Liver (tissue), 9 donors: Measurements from ENCODE around the gene UBA7. TPM values are rescaled to one million over a fixed set of nuclear protein-coding genes. Genes with fewer than 3 reads are reported as not detected.
"Not testable (repeated sequence)": the region's sequence is repeated elsewhere in the genome, so short reads cannot be mapped to it uniquely, and the experiment has no call there.

Experiments used
- DNase-seq: peaks from one replicate; pipeline ENCODE4 v3.0.0-alpha.2; 2017; ENCODE audit warnings: low spot score
- H3K27ac ChIP-seq, 2 donors: one replicate each; pipeline ENCODE4 v1.7.0; 2013; ENCODE audit warnings: inconsistent platforms in 2 of 2, low read length in 2 of 2, control low read depth in 1 of 2, low read depth in 1 of 2, mild to moderate bottlenecking in 1 of 2
- H3K27me3 ChIP-seq, 4 donors: one replicate each; pipeline versions ENCODE4 v1.6.1 to v1.7.0; 2013; ENCODE audit warnings: low read length in 3 of 4, inconsistent platforms in 1 of 4, mild to moderate bottlenecking in 1 of 4, moderate library complexity in 1 of 4; ENCODE audit not compliant: control insufficient read depth in 4 of 4, insufficient read depth in 4 of 4
- H3K36me3 ChIP-seq, 4 donors: one replicate each; pipeline versions ENCODE4 v1.6.1 to v1.7.0; 2013; ENCODE audit warnings: low read length in 3 of 4, mild to moderate bottlenecking in 3 of 4, low read depth in 1 of 4, moderate library complexity in 1 of 4; ENCODE audit not compliant: control insufficient read depth in 4 of 4, insufficient read depth in 3 of 4
- H3K4me1 ChIP-seq, 4 donors: one replicate each; pipeline versions ENCODE4 v1.6.1 to v1.7.0; 2013; ENCODE audit warnings: low read length in 3 of 4, mild to moderate bottlenecking in 3 of 4, moderate library complexity in 1 of 4; ENCODE audit not compliant: control insufficient read depth in 4 of 4, insufficient read depth in 4 of 4
- H3K4me3 ChIP-seq, 3 donors: one replicate each; pipeline versions ENCODE4 v1.6.1 to v1.7.0; 2013; ENCODE audit warnings: low read length in 3 of 3, control low read depth in 1 of 3, low read depth in 1 of 3, mild to moderate bottlenecking in 1 of 3
- H3K9ac ChIP-seq, 2 donors: one replicate each; pipeline ENCODE4 v1.7.0; 2013; ENCODE audit warnings: low read length in 2 of 2, mild to moderate bottlenecking in 2 of 2, moderate library complexity in 2 of 2, control low read depth in 1 of 2, low read depth in 1 of 2
- H3K9me3 ChIP-seq, 4 donors: one replicate each; pipeline versions ENCODE4 v1.6.1 to v1.7.0; 2013; ENCODE audit warnings: low read length in 3 of 4; ENCODE audit not compliant: control insufficient read depth in 4 of 4
- ATF3 ChIP-seq: IDR thresholded peaks from 2 replicates; pipeline ENCODE4 v1.6.1; 2016; ENCODE audit warnings: antibody characterized with exemption
- CTCF ChIP-seq: fragments of 150-350 bp; IDR thresholded peaks from 2 replicates; pipeline ENCODE4 v1.5.1; 2017; ENCODE audit warnings: improper control_type of control experiment, low read depth, low read length; ENCODE audit not compliant: missing input control
- FOXA1 ChIP-seq: IDR thresholded peaks from 2 replicates; pipeline ENCODE4 v1.6.1; 2016; ENCODE audit warnings: antibody characterized with exemption
- FOXA2 ChIP-seq: IDR thresholded peaks from 2 replicates; pipeline ENCODE4 v1.6.1; 2016; ENCODE audit warnings: antibody characterized with exemption
- GABPA ChIP-seq, 2 donors: IDR thresholded peaks in 1 of 2; conservative IDR thresholded peaks in 1 of 2; 2 replicates each; pipeline ENCODE4 v1.6.1; 2016; ENCODE audit warnings: antibody characterized with exemption in 2 of 2, mild to moderate bottlenecking in 1 of 2, moderate library complexity in 1 of 2
- HNF4A ChIP-seq, 2 donors: conservative IDR thresholded peaks; 2 replicates each; pipeline ENCODE4 v1.6.1; 2016; ENCODE audit warnings: antibody characterized with exemption in 2 of 2, mild to moderate bottlenecking in 2 of 2
- HNF4G ChIP-seq: IDR thresholded peaks from 2 replicates; pipeline ENCODE4 v1.6.1; 2016; ENCODE audit warnings: antibody characterized with exemption
- MAX ChIP-seq: IDR thresholded peaks from 2 replicates; pipeline ENCODE4 v1.6.1; 2016; ENCODE audit warnings: antibody characterized with exemption
- SP1 ChIP-seq: IDR thresholded peaks from 2 replicates; pipeline ENCODE4 v1.6.1; 2018; ENCODE audit warnings: antibody characterized with exemption, mild to moderate bottlenecking
- ZBTB33 ChIP-seq: IDR thresholded peaks from 2 replicates; pipeline ENCODE4 v1.6.1; 2016; ENCODE audit warnings: antibody characterized with exemption
- WGBS: extraction: QIAGEN DNeasy Blood & Tissue Kit; methylation state at CpG from one replicate; pipeline ENCODE4 v1.1.7; 2013; 5-methylcytosine and 5-hydroxymethylcytosine counted together
- polyA plus RNA-seq, 2 donors: library from polyadenylated mRNA; stranded (reverse) in 1 of 2; unstranded in 1 of 2; fragments of 200-250 nt in 1 of 2; fragments of >200 nt in 1 of 2; fragmentation: Nextera tagmentation in 1 of 2; extraction: Ambion mirVana in 1 of 2; gene quantifications; one replicate each; pipeline versions ENCODE4 v1.2.1 to v1.2.3, GENCODE V29; 2013 to 2015
- total RNA-seq, 2 donors: library from RNA; depleted of rRNA; stranded (reverse); fragments of >200 nt; gene quantifications; one replicate each; pipeline ENCODE4 v1.2.3, GENCODE V29; 2014
- donor health status: healthy.
- donor health status: healthy.
- donor health status: healthy.
- donor health status: healthy.
- donor health status: healthy.

Gene UBA7
- total and polyA plus RNA-seq, 4 donors, result 14.6 to 29.5 (median 15.2) TPM

GRCh38 chr3:49826016-49826415 is 12.3 kb upstream of the UBA7 start:
- H3K4me3 ChIP-seq, result no peak overlapping the region
- no peak for DNase-seq
- no peaks in the 10 kb centered on the region for H3K4me1 ChIP-seq
- H3K36me3 ChIP-seq, result no peaks in the 10 kb centered on the region
- H3K27ac ChIP-seq, result no peak overlapping the region
- WGBS, result 90% methylated on average over 6 of the region's 6 CpGs
- no peaks in the 10 kb centered on the region for H3K9me3 ChIP-seq
- H3K9ac ChIP-seq, result no peak overlapping the region
- no peaks in the 10 kb centered on the region for H3K27me3 ChIP-seq
- TF ChIP-seq HNF4G, result no peak
- TF ChIP-seq SP1, result no peak
- TF ChIP-seq ATF3, result no peak
- TF ChIP-seq CTCF, result no peak
- no peak for TF ChIP-seq MAX
- no peak for TF ChIP-seq GABPA (IDR thresholded peaks at IDR 0.05 in 1 of 2, conservative IDR thresholded peaks at IDR 0.05 in 1 of 2)
- TF ChIP-seq HNF4A (conservative IDR thresholded peaks at IDR 0.05), result no peak

- H3K9ac ChIP-seq, DNase-seq, H3K36me3 ChIP-seq, H3K4me1 ChIP-seq, H3K27me3 ChIP-seq, H3K4me3 ChIP-seq, H3K9me3 ChIP-seq, H3K27ac ChIP-seq: not testable (repeated sequence)
- WGBS, result 96% methylated on average over 3 of the region's 3 CpGs
Measured at GRCh38 chr3:49823131-49823530, 9.4 kb upstream of the UBA7 start.

- Histone ChIP-seq H3K4me1 (peaks cover 0 to 37% (median 19%) of the 10 kb centered on the region in 4 donors), H3K27me3 (no peaks in the 10 kb centered on the region), H3K4me3 (peak overlapping the region; percentile 45 to 79 (median 51)), H3K36me3 (peaks cover 2 to 16% (median 10%) of the 10 kb centered on the region in 4 donors), H3K9ac (peak overlapping the region in 1 of 2 donors; percentile 79), H3K9me3 (no peaks in the 10 kb centered on the region), H3K27ac (peak overlapping the region; percentile 64 to 65)
- no peak for TF ChIP-seq ZBTB33
- TF ChIP-seq CTCF, result no peak
- TF ChIP-seq FOXA1, result no peak
- TF ChIP-seq FOXA2, result no peak
- DNase-seq, result no peak
- WGBS, result 43% methylated on average over 9 of the region's 9 CpGs
Measured at GRCh38 chr3:49812916-49813496, 747 bp downstream of the UBA7 start.
